C1 segment of cervical spinal cord (tissue), 14 donors: ENCODE data around the gene CD99.
"Not testable (repeated sequence)": the region's sequence is repeated elsewhere in the genome, so short reads cannot be mapped to it uniquely, and the experiment has no call there.

Source experiments
- DNase-seq, 14 donors: peaks; one replicate each; lab custom pipeline; 2025; lab: John Stamatoyannopoulos, UW

Gene CD99

GRCh38 chrX:2769615-2770014 is 78.5 kb downstream of the CD99 start:
- DNase-seq: no peak

GRCh38 chrX:2773166-2774055 is 82.3 kb downstream of the CD99 start:
- not testable (repeated sequence) for DNase-seq

- DNase-seq: no peak
These were observed 83.0 kb downstream of the CD99 start for GRCh38 chrX:2774057-2774456.

GRCh38 chrX:2774776-2775175 is 83.7 kb downstream of the CD99 start:
- DNase-seq: no peak

GRCh38 chrX:2780472-2781225 is 89.6 kb downstream of the CD99 start:
- not testable (repeated sequence) for DNase-seq

- no peak for DNase-seq
These were observed 90.1 kb downstream of the CD99 start for GRCh38 chrX:2781226-2781571.

- no peak for DNase-seq
These were observed 90.6 kb downstream of the CD99 start for GRCh38 chrX:2781698-2782097.

- DNase-seq: no peak
These were observed 91.1 kb downstream of the CD99 start for GRCh38 chrX:2782171-2782570.

- no peak for DNase-seq
These were observed 91.7 kb downstream of the CD99 start for GRCh38 chrX:2782778-2783177.

- no peak for DNase-seq
These were observed 92.9 kb downstream of the CD99 start for GRCh38 chrX:2784026-2784425.

- no peak for DNase-seq
These were observed 94.4 kb downstream of the CD99 start for GRCh38 chrX:2785538-2785937.

- DNase-seq: no peak
These were observed 97.9 kb downstream of the CD99 start for GRCh38 chrX:2788980-2789379.

GRCh38 chrX:2789569-2789968 is 98.5 kb downstream of the CD99 start:
- DNase-seq: no peak
